Measurements from ENCODE around the gene MNS1. TPM values are rescaled to one million over a fixed set of nuclear protein-coding genes. Genes with fewer than 3 reads are reported as not detected.
"Not testable (repeated sequence)": the region's sequence is repeated elsewhere in the genome, so short reads cannot be mapped to it uniquely, and the experiment has no call there.

Gene MNS1
- under 1 TPM in 1 of 3 donors, not detected in 2; 0.09 TPM for polyA plus RNA-seq

- H3K27me3 Mint-ChIP-seq (ENCODE audit: low read depth in 3 of 3), result peaks cover 5 to 8% (median 7%) of the 10 kb centered on the region in 3 donors
- H3K4me1 Mint-ChIP-seq, result peaks cover 17 to 22% of the 10 kb centered on the region in 2 donors
- no peaks in the 10 kb centered on the region for H3K36me3 Mint-ChIP-seq
- peak; percentile 65 to 73 (median 69) for DNase-seq
- H3K27ac Mint-ChIP-seq, result peak within 1 kb of the TSS in 3 of 6 donors; percentile 70 to 75 (median 72)
- H3K4me3 Mint-ChIP-seq, result peak within 1 kb of the TSS; percentile 75 to 93 (median 84)
- H3K9me3 Mint-ChIP-seq, result no peaks in the 10 kb centered on the region
Measured at GRCh38 chr15:56464893-56465520, at the start of gene MNS1. MNS1 (minus strand) TSS chr15:56465137; CDS start chr15:56464972, 165 bp downstream.

- Mint-ChIP-seq H3K4me1 (no peaks in the 10 kb centered on the region), H3K27me3 (ENCODE audit: low read depth in 3 of 3) (peaks cover 5 to 14% (median 6%) of the 10 kb centered on the region in 3 donors), H3K36me3 (no peaks in the 10 kb centered on the region), H3K4me3 (no peak overlapping the region), H3K27ac (no peak overlapping the region), H3K9me3 (no peaks in the 10 kb centered on the region)
- peak; percentile 9 to 38 (median 21) for DNase-seq
Measured at GRCh38 chr15:56496635-56497034, 31.7 kb upstream of the MNS1 start.

- no peaks in the 10 kb centered on the region for H3K36me3 Mint-ChIP-seq
- peaks cover 5 to 14% (median 6%) of the 10 kb centered on the region in 3 donors for H3K27me3 Mint-ChIP-seq (ENCODE audit: low read depth in 3 of 3)
- no peak overlapping the region for H3K27ac Mint-ChIP-seq
- H3K4me3 Mint-ChIP-seq, result no peak overlapping the region
- H3K4me1 Mint-ChIP-seq, result no peaks in the 10 kb centered on the region
- H3K9me3 Mint-ChIP-seq, result no peaks in the 10 kb centered on the region
- no peak for DNase-seq
Measured at GRCh38 chr15:56495533-56495932, 30.6 kb upstream of the MNS1 start.

GRCh38 chr15:56495053-56495452 is 30.1 kb upstream of the MNS1 start:
- H3K27me3 Mint-ChIP-seq (ENCODE audit: low read depth in 3 of 3), result peaks cover 4 to 11% (median 6%) of the 10 kb centered on the region in 3 donors
- no peaks in the 10 kb centered on the region for H3K4me1 Mint-ChIP-seq
- no peak overlapping the region for H3K27ac Mint-ChIP-seq
- no peaks in the 10 kb centered on the region for H3K9me3 Mint-ChIP-seq
- no peak overlapping the region for H3K4me3 Mint-ChIP-seq
- H3K36me3 Mint-ChIP-seq, result no peaks in the 10 kb centered on the region
- no peak for DNase-seq

- Mint-ChIP-seq H3K4me1 (no peaks in the 10 kb centered on the region), H3K27me3 (ENCODE audit: low read depth in 3 of 3) (peaks cover 0 to 6% (median 2%) of the 10 kb centered on the region in 3 donors), H3K27ac (no peak overlapping the region), H3K9me3 (no peaks in the 10 kb centered on the region), H3K4me3 (no peak overlapping the region), H3K36me3 (no peaks in the 10 kb centered on the region)
- no peak for DNase-seq
Measured at GRCh38 chr15:56492791-56493555, 28.0 kb upstream of the MNS1 start.

- DNase-seq, result no peak
- Mint-ChIP-seq H3K4me3 (no peak overlapping the region), H3K36me3 (no peaks in the 10 kb centered on the region), H3K27me3 (ENCODE audit: low read depth in 3 of 3) (peaks cover 0 to 10% (median 2%) of the 10 kb centered on the region in 3 donors), H3K27ac (no peak overlapping the region), H3K9me3 (no peaks in the 10 kb centered on the region), H3K4me1 (no peaks in the 10 kb centered on the region)
Measured at GRCh38 chr15:56492236-56492635, 27.3 kb upstream of the MNS1 start.

GRCh38 chr15:56491110-56491722 is 26.3 kb upstream of the MNS1 start:
- no peak overlapping the region for H3K27ac Mint-ChIP-seq
- H3K36me3 Mint-ChIP-seq, result no peaks in the 10 kb centered on the region
- H3K9me3 Mint-ChIP-seq, result no peaks in the 10 kb centered on the region
- peak; percentile 8 to 31 (median 30) for DNase-seq
- H3K4me3 Mint-ChIP-seq, result no peak overlapping the region
- peaks cover 0 to 7% (median 2%) of the 10 kb centered on the region in 3 donors for H3K27me3 Mint-ChIP-seq (ENCODE audit: low read depth in 3 of 3)
- H3K4me1 Mint-ChIP-seq, result no peaks in the 10 kb centered on the region

GRCh38 chr15:56490461-56490860 is 25.5 kb upstream of the MNS1 start:
- no peak overlapping the region for H3K4me3 Mint-ChIP-seq
- no peaks in the 10 kb centered on the region for H3K36me3 Mint-ChIP-seq

GRCh38 chr15:56486206-56486605 is 21.3 kb upstream of the MNS1 start:
- DNase-seq; H3K27ac Mint-ChIP-seq; H3K4me3 Mint-ChIP-seq; H3K9me3 Mint-ChIP-seq; H3K4me1 Mint-ChIP-seq; H3K27me3 Mint-ChIP-seq (ENCODE audit: low read depth in 3 of 3); H3K36me3 Mint-ChIP-seq: not testable (repeated sequence)

More at GRCh38 chr15:56490461-56490860, 25.5 kb upstream of the MNS1 start:
- no peaks in the 10 kb centered on the region for H3K4me1 Mint-ChIP-seq
- H3K27me3 Mint-ChIP-seq (ENCODE audit: low read depth in 3 of 3), result peaks cover 0 to 7% (median 2%) of the 10 kb centered on the region in 3 donors
- DNase-seq, result no peak
- H3K27ac Mint-ChIP-seq, result no peak overlapping the region
- no peaks in the 10 kb centered on the region for H3K9me3 Mint-ChIP-seq

- not testable (repeated sequence) for H3K36me3 Mint-ChIP-seq; DNase-seq; H3K4me1 Mint-ChIP-seq; H3K27me3 Mint-ChIP-seq (ENCODE audit: low read depth in 3 of 3); H3K4me3 Mint-ChIP-seq; H3K27ac Mint-ChIP-seq; H3K9me3 Mint-ChIP-seq
Measured at GRCh38 chr15:56485426-56485825, 20.5 kb upstream of the MNS1 start.

GRCh38 chr15:56484287-56484686 is 19.4 kb upstream of the MNS1 start:
- Mint-ChIP-seq H3K4me1 (no peaks in the 10 kb centered on the region), H3K27ac (no peak overlapping the region), H3K9me3 (peaks cover 0 to 3% (median under 1%) of the 10 kb centered on the region in 6 donors), H3K36me3 (no peaks in the 10 kb centered on the region), H3K4me3 (no peak overlapping the region), H3K27me3 (ENCODE audit: low read depth in 3 of 3) (peaks cover 0 to 5% (median 2%) of the 10 kb centered on the region in 3 donors)
- DNase-seq, result no peak

- H3K4me1 Mint-ChIP-seq, result no peaks in the 10 kb centered on the region
- H3K27ac Mint-ChIP-seq, result no peak overlapping the region
- peaks cover 0 to 12% (median 8%) of the 10 kb centered on the region in 3 donors for H3K27me3 Mint-ChIP-seq (ENCODE audit: low read depth in 3 of 3)
- H3K9me3 Mint-ChIP-seq, result peaks cover 0 to 8% (median 0%) of the 10 kb centered on the region in 6 donors
- H3K4me3 Mint-ChIP-seq, result no peak overlapping the region
- no peaks in the 10 kb centered on the region for H3K36me3 Mint-ChIP-seq
- no peak for DNase-seq
Measured at GRCh38 chr15:56475351-56475750, 10.4 kb upstream of the MNS1 start.

GRCh38 chr15:56473017-56473416 is 8.1 kb upstream of the MNS1 start:
- H3K36me3 Mint-ChIP-seq, result no peaks in the 10 kb centered on the region
- H3K4me3 Mint-ChIP-seq, result no peak overlapping the region
- H3K4me1 Mint-ChIP-seq, result peaks cover 9% of the 10 kb centered on the region in 2 donors
- H3K27me3 Mint-ChIP-seq (ENCODE audit: low read depth in 3 of 3), result peaks cover 0 to 4% (median 4%) of the 10 kb centered on the region in 3 donors
- H3K27ac Mint-ChIP-seq, result no peak overlapping the region
- DNase-seq, result no peak
- H3K9me3 Mint-ChIP-seq, result no peaks in the 10 kb centered on the region

GRCh38 chr15:56472278-56472677 is 7.3 kb upstream of the MNS1 start:
- no peaks in the 10 kb centered on the region for H3K9me3 Mint-ChIP-seq

More at GRCh38 chr15:56472278-56472677, 7.3 kb upstream of the MNS1 start:
- no peak overlapping the region for H3K4me3 Mint-ChIP-seq
- peaks cover 9 to 11% of the 10 kb centered on the region in 2 donors for H3K4me1 Mint-ChIP-seq
- no peak for DNase-seq
- H3K36me3 Mint-ChIP-seq, result no peaks in the 10 kb centered on the region
- H3K27ac Mint-ChIP-seq, result no peak overlapping the region
- peaks cover 0 to 4% (median 4%) of the 10 kb centered on the region in 3 donors for H3K27me3 Mint-ChIP-seq (ENCODE audit: low read depth in 3 of 3)

All from immature natural killer cell (primary cell).